Lower leg skin (tissue), 4 donors: ENCODE measurements around the gene EVA1B. TPM values are rescaled to one million over a fixed set of nuclear protein-coding genes. Genes with fewer than 3 reads are reported as not detected.
A peak's percentile ranks its signal among the peaks of the same experiment; 100 is the strongest.

Experiments
- DNase-seq, 2 donors: peaks; one replicate each; pipeline ENCODE4 v3.0.0-alpha.2; 2019; ENCODE audit warnings: low spot score in 2 of 2
- H3K4me3 ChIP-seq: fragments of 200-600 bp; sonication (generic); 2 replicates; pipeline ENCODE4 v1.5.1; 2017; ENCODE audit warnings: mild to moderate bottlenecking, low read depth; ENCODE audit not compliant: poor library complexity, severe bottlenecking
- CTCF ChIP-seq, 3 donors: fragments of 450-650 bp; IDR thresholded peaks; one replicate each; pipeline ENCODE4 v1.5.1; 2016; ENCODE audit warnings: antibody characterized with exemption in 3 of 3, mild to moderate bottlenecking in 3 of 3, moderate library complexity in 2 of 3
- POLR2A ChIP-seq, 2 donors: fragments of 450-650 bp; IDR thresholded peaks; one replicate each; pipeline ENCODE4 v1.6.1; 2016 to 2017; ENCODE audit warnings: antibody characterized with exemption in 2 of 2, mild to moderate bottlenecking in 1 of 2, moderate library complexity in 1 of 2
- WGBS, 2 donors: methylation state at CpG; one replicate each; pipeline ENCODE4 v1.1.5; 2018; 5-methylcytosine and 5-hydroxymethylcytosine counted together
- intact Hi-C: fragments of 100-400 bp; cut with DNase I; formaldehyde crosslinking; loops from one replicate; pipeline ENCODE4 v1.15.0; 2023; ENCODE audit warnings: low total_unique reads
- total RNA-seq, 4 donors: library from RNA; depleted of rRNA; stranded (reverse); fragments of >200 nt; gene quantifications; one replicate each; pipeline ENCODE4 v1.1.0, GENCODE V29; 2016

Gene EVA1B
- total RNA-seq, result 10 to 100 TPM; 29.8 to 35.5 (median 34.3) TPM

GRCh38 chr1:36323636-36324352, at the start of gene EVA1B:
Gene EVA1B (minus strand): TSS chr1:36323645. CDS start chr1:36323037, 608 bp downstream.
- 3 to 10% methylated on average over 29 to 34 of the region's 36 CpGs for WGBS, 2 donors
- no peak for TF ChIP-seq CTCF (IDR thresholded peaks at IDR 0.05)
- no peak for TF ChIP-seq POLR2A (IDR thresholded peaks at IDR 0.05)
- intact Hi-C loops, result no loop called here
- peak; percentile 62 to 95 for DNase-seq
- H3K4me3 ChIP-seq, result peak within 1 kb of the TSS; percentile 51

- H3K4me3 ChIP-seq, result no peak overlapping the region
- 81 to 90% methylated on average over 3 of the region's 3 CpGs for WGBS, 2 donors
- intact Hi-C loops, result no loop called here
- no peak for TF ChIP-seq CTCF (IDR thresholded peaks at IDR 0.05)
- no peak for TF ChIP-seq POLR2A (IDR thresholded peaks at IDR 0.05)
- no peak for DNase-seq
These were observed 49.2 kb upstream of the EVA1B start for GRCh38 chr1:36372617-36373016.

GRCh38 chr1:36369061-36369861, 45.8 kb upstream of the EVA1B start:
- DNase-seq, result peak; percentile 74 to 94
- peak in 1 of 3 donors; percentile 71 for TF ChIP-seq CTCF (IDR thresholded peaks at IDR 0.05)
- no peak for TF ChIP-seq POLR2A (IDR thresholded peaks at IDR 0.05)
- WGBS, 2 donors, result 55% methylated on average over 7 of the region's 7 CpGs
- intact Hi-C loops, result no loop called here
- H3K4me3 ChIP-seq, result no peak overlapping the region

GRCh38 chr1:36367798-36368197, 44.4 kb upstream of the EVA1B start:
- intact Hi-C loops, result no loop called here
- no peak for TF ChIP-seq CTCF (IDR thresholded peaks at IDR 0.05)
- no peak for TF ChIP-seq POLR2A (IDR thresholded peaks at IDR 0.05)
- no peak overlapping the region for H3K4me3 ChIP-seq
- 82 to 96% methylated on average over 4 of the region's 4 CpGs for WGBS, 2 donors
- DNase-seq, result no peak

GRCh38 chr1:36367066-36367465, 43.6 kb upstream of the EVA1B start:
- no peak for DNase-seq
- WGBS, 2 donors, result 78 to 89% methylated on average over 5 of the region's 5 CpGs
- intact Hi-C loops, result no loop called here
- H3K4me3 ChIP-seq, result no peak overlapping the region
- no peak for TF ChIP-seq CTCF (IDR thresholded peaks at IDR 0.05)
- TF ChIP-seq POLR2A (IDR thresholded peaks at IDR 0.05), result no peak
